Endodermal cell (in vitro differentiated cells): Measurements from ENCODE around the gene NAE1. TPM values are rescaled to one million over a fixed set of nuclear protein-coding genes. Genes with fewer than 3 reads are reported as not detected.

Experiments used
- DNase-seq: peaks from one replicate; pipeline ENCODE4 v3.0.0-alpha.2; 2017
- H3K27ac ChIP-seq: 2 replicates; pipeline ENCODE4 v1.5.1; 2013; ENCODE audit warnings: mild to moderate bottlenecking, low read depth, low read length, moderate library complexity
- H3K27me3 ChIP-seq: 2 replicates; pipeline ENCODE4 v1.6.1; 2013; ENCODE audit warnings: mild to moderate bottlenecking, low read length, moderate library complexity; ENCODE audit not compliant: insufficient read depth, control insufficient read depth, poor library complexity, severe bottlenecking
- H3K36me3 ChIP-seq: 2 replicates; pipeline ENCODE4 v1.7.0; 2013; ENCODE audit warnings: mild to moderate bottlenecking, low read length, moderate library complexity; ENCODE audit not compliant: control insufficient read depth, insufficient read depth
- H3K4me1 ChIP-seq: one replicate; pipeline ENCODE4 v1.7.0; 2013; ENCODE audit warnings: low read length; ENCODE audit not compliant: control insufficient read depth, insufficient read depth
- H3K4me3 ChIP-seq: 2 replicates; pipeline ENCODE4 v1.5.1; 2013; ENCODE audit warnings: mild to moderate bottlenecking, low read length, moderate library complexity
- H3K9ac ChIP-seq: 2 replicates; pipeline ENCODE4 v1.6.1; 2013; ENCODE audit warnings: mild to moderate bottlenecking, low read length, moderate library complexity; ENCODE audit not compliant: poor library complexity, severe bottlenecking; ENCODE audit errors: extremely low read depth
- H3K9me3 ChIP-seq: 2 replicates; pipeline ENCODE4 v1.6.1; 2013; ENCODE audit warnings: mild to moderate bottlenecking, low read length, moderate library complexity; ENCODE audit not compliant: control insufficient read depth
- H3K27ac Mint-ChIP-seq: 2 replicates; pipeline ENCODE4 v1.8.0; 2020; ENCODE audit warnings: mixed read lengths
- H3K27me3 Mint-ChIP-seq: 2 replicates; pipeline ENCODE4 v1.8.0; 2021; ENCODE audit warnings: mild to moderate bottlenecking, mixed read lengths; ENCODE audit not compliant: insufficient read depth
- H3K36me3 Mint-ChIP-seq: 2 replicates; pipeline ENCODE4 v1.8.0; 2020; ENCODE audit warnings: low read depth, mixed read lengths
- H3K4me1 Mint-ChIP-seq: 2 replicates; pipeline ENCODE4 v1.8.0; 2020; ENCODE audit warnings: mixed read lengths
- H3K4me3 Mint-ChIP-seq: 2 replicates; pipeline ENCODE4 v1.8.0; 2020; ENCODE audit warnings: mild to moderate bottlenecking, moderate library complexity, mixed read lengths
- H3K9me3 Mint-ChIP-seq: 2 replicates; pipeline ENCODE4 v1.8.0; 2020; ENCODE audit warnings: mild to moderate bottlenecking, mixed read lengths
- CTCF ChIP-seq: fragments of 200-600 bp; sonication (generic); conservative IDR thresholded peaks from 2 replicates; pipeline ENCODE4 v1.5.0; 2021; ENCODE audit warnings: antibody characterized with exemption, mild to moderate bottlenecking
- WGBS, 2 experiments: methylation state at CpG; one replicate each; pipeline versions ENCODE4 v1.1.5 to v1.1.7; 2013; ENCODE audit warnings: missing lambda C conversion rate in 2 of 2, mixed read lengths in 1 of 2; ENCODE audit not compliant: insufficient coverage in 1 of 2, insufficient read length in 1 of 2; 5-methylcytosine and 5-hydroxymethylcytosine counted together
- total RNA-seq, 2 donors: library from RNA; stranded (reverse); fragmentation: NEBNext Ultra II Directional in 1 of 2; extraction: Animal tissue kit (Norgen Biotek cat#: 25700) in 1 of 2; gene quantifications; 2 replicates in 1 of 2; 3 replicates in 1 of 2; pipeline ENCODE4 v1.2.1, GENCODE V29; 2021

The NAE1 gene
- total RNA-seq, 2 donors from 2014 or later: 129 to 166 TPM

- H3K9ac ChIP-seq: no peak overlapping the region
- H3K27ac Mint-ChIP-seq: no peak overlapping the region
- H3K27me3 Mint-ChIP-seq: peaks cover 15% of the 10 kb centered on the region
- no peak for TF ChIP-seq CTCF
- no peak for DNase-seq
- no peaks in the 10 kb centered on the region for H3K9me3 ChIP-seq
- no peaks in the 10 kb centered on the region for H3K4me1 ChIP-seq
- 0% methylated on average over 1 of the region's 1 CpG for WGBS, 2 experiments
- H3K4me1 Mint-ChIP-seq: peaks cover 5% of the 10 kb centered on the region
- no peaks in the 10 kb centered on the region for H3K9me3 Mint-ChIP-seq
- no peaks in the 10 kb centered on the region for H3K36me3 ChIP-seq
- no peak overlapping the region for H3K4me3 ChIP-seq
- no peaks in the 10 kb centered on the region for H3K36me3 Mint-ChIP-seq
- H3K4me3 Mint-ChIP-seq: no peak overlapping the region
- H3K27me3 ChIP-seq: no peaks in the 10 kb centered on the region
- no peak overlapping the region for H3K27ac ChIP-seq
Observed at GRCh38 chr16:66874079-66874775, 43.5 kb upstream of the NAE1 start.

- Mint-ChIP-seq H3K27me3 (peaks cover 14% of the 10 kb centered on the region), H3K36me3 (no peaks in the 10 kb centered on the region), H3K27ac (no peak overlapping the region), H3K4me1 (peaks cover 5% of the 10 kb centered on the region), H3K9me3 (no peaks in the 10 kb centered on the region), H3K4me3 (peak overlapping the region; percentile 54)
- no peak for TF ChIP-seq CTCF
- no peak overlapping the region for H3K27ac ChIP-seq
- H3K4me3 ChIP-seq: no peak overlapping the region
- DNase-seq: no peak
- H3K9ac ChIP-seq: no peak overlapping the region
- H3K36me3 ChIP-seq: no peaks in the 10 kb centered on the region
- H3K9me3 ChIP-seq: no peaks in the 10 kb centered on the region
- no peaks in the 10 kb centered on the region for H3K27me3 ChIP-seq
- H3K4me1 ChIP-seq: no peaks in the 10 kb centered on the region
Observed at GRCh38 chr16:66873685-66874055, 42.9 kb upstream of the NAE1 start.

DNA sequence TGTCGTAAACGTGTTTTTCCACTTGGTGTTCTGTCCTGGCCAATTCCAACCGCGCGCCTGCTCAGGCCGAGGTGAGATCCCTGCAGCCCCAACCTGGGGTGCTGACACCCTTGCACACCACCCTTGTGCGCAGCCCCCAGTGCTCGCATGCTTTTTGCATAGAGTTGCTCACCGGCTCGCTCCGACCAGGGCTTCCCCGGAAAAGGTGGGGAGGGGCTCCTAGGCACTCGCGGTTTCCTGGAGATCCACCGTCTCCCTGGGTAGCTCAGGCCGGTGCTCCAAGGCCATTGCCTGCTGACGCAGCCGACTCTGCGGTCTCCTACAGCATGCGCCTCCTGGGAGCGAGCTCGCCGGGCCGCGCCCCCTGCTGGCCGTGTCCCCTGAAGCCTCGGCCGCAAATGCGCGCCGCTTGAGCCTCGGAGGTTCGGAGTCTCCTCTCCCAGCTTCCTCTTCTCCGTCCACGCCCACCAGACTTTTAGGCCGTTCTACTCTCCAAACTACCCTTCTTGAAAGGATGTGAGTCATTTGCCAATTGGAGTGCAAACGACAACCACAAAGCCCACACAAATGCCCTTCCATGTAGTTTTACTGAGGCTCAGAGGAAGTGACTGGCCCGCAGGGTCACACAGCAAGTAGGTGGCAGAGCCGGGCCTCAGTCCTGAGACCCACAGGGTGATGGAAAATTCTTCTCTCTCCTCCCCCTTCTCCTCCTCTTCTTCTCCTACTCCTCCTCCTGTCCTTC is 42.3 kb upstream of the NAE1 start:
- 13 to 14% methylated on average over 18 to 39 of the region's 39 CpGs for WGBS, 2 experiments
- peaks cover 12% of the 10 kb centered on the region for H3K27me3 Mint-ChIP-seq
- H3K9ac ChIP-seq: no peak overlapping the region
- peak; percentile 97 for DNase-seq
- TF ChIP-seq CTCF: peak; percentile 98
- H3K36me3 Mint-ChIP-seq: no peaks in the 10 kb centered on the region
- no peaks in the 10 kb centered on the region for H3K9me3 ChIP-seq
- H3K27me3 ChIP-seq: no peaks in the 10 kb centered on the region
- no peaks in the 10 kb centered on the region for H3K4me1 ChIP-seq
- H3K9me3 Mint-ChIP-seq: no peaks in the 10 kb centered on the region
- peaks cover 5% of the 10 kb centered on the region for H3K4me1 Mint-ChIP-seq
- H3K27ac Mint-ChIP-seq: peak overlapping the region; percentile 45
- no peak overlapping the region for H3K27ac ChIP-seq
- peak overlapping the region; percentile 61 for H3K4me3 ChIP-seq
- peak overlapping the region; percentile 54 for H3K4me3 Mint-ChIP-seq
- H3K36me3 ChIP-seq: no peaks in the 10 kb centered on the region
